IMR-90 (cell line): ENCODE data around the gene HLX. TPM values are rescaled to one million over a fixed set of nuclear protein-coding genes. Genes with fewer than 3 reads are reported as not detected.

Source experiments
- polyA plus RNA-seq, 3 experiments: library from polyadenylated mRNA; depleted of rRNA; stranded (reverse); fragments of >200 nt; gene quantifications; 2 replicates each; pipeline ENCODE4 v1.2.3, GENCODE V29; 2012; ENCODE audit warnings: low replicate concordance in 1 of 3
- total RNA-seq: library from RNA; depleted of rRNA; stranded (reverse); fragments of >200 nt; gene quantifications from 2 replicates; pipeline ENCODE4 v1.2.3, GENCODE V29; 2012; rRNA removed

HLX gene
- total and polyA plus RNA-seq, 2 of the 4 experiments (the other 2 are of a cell fraction) = 4.3 to 6.1 TPM

Other genes with a start within 250 kb of the HLX start
- under 0.01 and 0.18 TPM in 2 replicates for gene C1orf115, start 189.1 kb upstream of the HLX start, total RNA-seq
- gene C1orf115, start 189.1 kb upstream of the HLX start, polyA plus RNA-seq (2012; rRNA removed) = 0.06 and 0.07 TPM in 2 replicates
- gene MTARC2, start 131.1 kb upstream of the HLX start, total RNA-seq = 0.36 and 0.56 TPM in 2 replicates
- gene MTARC2, start 131.1 kb upstream of the HLX start, polyA plus RNA-seq (2012; rRNA removed) = 2.6 TPM in 2 replicates
- gene MTARC1, start 92.5 kb upstream of the HLX start, total RNA-seq = 0.18 and 0.28 TPM in 2 replicates
- 0.55 and 0.72 TPM in 2 replicates for gene MTARC1, start 92.5 kb upstream of the HLX start, polyA plus RNA-seq (2012; rRNA removed)